ENCODE measurements around the gene NUDCD3. TPM values are rescaled to one million over a fixed set of nuclear protein-coding genes. Genes with fewer than 3 reads are reported as not detected.

Gene NUDCD3
- total and polyA plus RNA-seq, 2 of the 8 experiments (the other 6 are each of a cell fraction or from before 2014, with no cell fraction given), result 35.2 to 93.7 TPM

DNA sequence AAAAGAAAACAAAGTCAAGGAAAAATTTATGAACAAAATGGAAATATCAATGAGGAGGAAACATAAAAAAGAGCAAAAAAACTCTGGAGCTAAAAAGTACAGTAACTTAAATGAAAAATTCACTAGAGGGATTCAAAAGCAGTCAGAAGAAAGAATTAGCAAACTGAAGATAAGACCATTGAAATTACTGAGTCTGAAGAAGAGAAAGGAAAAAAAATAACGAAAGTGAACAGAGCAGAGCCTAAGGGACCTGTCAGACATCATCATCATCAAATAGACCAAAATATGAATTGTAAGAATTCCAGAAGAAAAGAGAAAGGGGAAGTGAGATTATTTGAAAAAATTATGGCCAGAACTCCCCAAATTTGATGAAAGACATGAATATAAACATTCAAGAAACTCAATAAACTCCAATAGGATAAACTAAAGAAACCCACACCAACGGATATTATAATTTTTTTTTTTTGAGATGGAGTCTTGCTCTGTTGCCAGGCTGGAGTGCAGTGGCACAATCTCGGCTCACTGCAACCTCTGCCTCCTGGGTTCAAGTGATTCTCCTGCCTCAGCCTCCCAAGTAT, 34.4 kb upstream of the NUDCD3 start (continued):
- TF ChIP-seq, protein P1, sequence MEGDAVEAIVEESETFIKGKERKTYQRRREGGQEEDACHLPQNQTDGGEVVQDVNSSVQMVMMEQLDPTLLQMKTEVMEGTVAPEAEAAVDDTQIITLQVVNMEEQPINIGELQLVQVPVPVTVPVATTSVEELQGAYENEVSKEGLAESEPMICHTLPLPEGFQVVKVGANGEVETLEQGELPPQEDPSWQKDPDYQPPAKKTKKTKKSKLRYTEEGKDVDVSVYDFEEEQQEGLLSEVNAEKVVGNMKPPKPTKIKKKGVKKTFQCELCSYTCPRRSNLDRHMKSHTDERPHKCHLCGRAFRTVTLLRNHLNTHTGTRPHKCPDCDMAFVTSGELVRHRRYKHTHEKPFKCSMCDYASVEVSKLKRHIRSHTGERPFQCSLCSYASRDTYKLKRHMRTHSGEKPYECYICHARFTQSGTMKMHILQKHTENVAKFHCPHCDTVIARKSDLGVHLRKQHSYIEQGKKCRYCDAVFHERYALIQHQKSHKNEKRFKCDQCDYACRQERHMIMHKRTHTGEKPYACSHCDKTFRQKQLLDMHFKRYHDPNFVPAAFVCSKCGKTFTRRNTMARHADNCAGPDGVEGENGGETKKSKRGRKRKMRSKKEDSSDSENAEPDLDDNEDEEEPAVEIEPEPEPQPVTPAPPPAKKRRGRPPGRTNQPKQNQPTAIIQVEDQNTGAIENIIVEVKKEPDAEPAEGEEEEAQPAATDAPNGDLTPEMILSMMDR (IDR thresholded peaks at IDR 0.05; ENCODE audit: control extremely low read depth in 1 of 3, insufficient read depth in 1 of 3, low read depth in 1 of 3, low read length in 3 of 3), result no peak
- no peak for TF ChIP-seq SIX5 (IDR thresholded peaks at IDR 0.05; ENCODE audit: low read depth, low read length)
- TF ChIP-seq RFX5 (IDR thresholded peaks at IDR 0.05; ENCODE audit: borderline replicate concordance, low read depth, low read length), result no peak
- TF ChIP-seq SUZ12 (IDR thresholded peaks at IDR 0.05; ENCODE audit: low read length), result no peak

All from H1 (cell line).